Measurements from ENCODE around the gene CACNA2D2. TPM values are rescaled to one million over a fixed set of nuclear protein-coding genes. Genes with fewer than 3 reads are reported as not detected.

CACNA2D2 gene
- total RNA-seq, 1 donor from 2014 or later, result not detected

DNA sequence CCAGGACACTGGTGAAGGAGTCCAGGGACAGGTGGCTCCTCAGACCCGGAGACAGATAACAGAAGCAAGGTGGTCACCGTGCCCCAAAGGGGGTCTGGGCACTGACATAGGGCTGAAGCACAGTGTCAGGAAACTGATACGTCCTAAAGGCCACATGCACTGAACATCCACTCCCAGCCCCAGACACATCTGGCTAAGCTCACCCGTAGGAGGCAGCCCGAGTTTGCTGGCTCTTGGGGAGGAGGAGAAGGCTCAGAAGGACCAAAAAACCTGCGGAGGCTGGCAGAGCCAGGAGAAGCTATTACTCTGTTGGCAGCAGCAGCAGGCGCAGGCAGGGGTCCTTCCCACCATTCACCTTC, 1.2 kb downstream of the CACNA2D2 start:
- no peak for DNase-seq (ENCODE audit: low read depth, low spot score)

DNA sequence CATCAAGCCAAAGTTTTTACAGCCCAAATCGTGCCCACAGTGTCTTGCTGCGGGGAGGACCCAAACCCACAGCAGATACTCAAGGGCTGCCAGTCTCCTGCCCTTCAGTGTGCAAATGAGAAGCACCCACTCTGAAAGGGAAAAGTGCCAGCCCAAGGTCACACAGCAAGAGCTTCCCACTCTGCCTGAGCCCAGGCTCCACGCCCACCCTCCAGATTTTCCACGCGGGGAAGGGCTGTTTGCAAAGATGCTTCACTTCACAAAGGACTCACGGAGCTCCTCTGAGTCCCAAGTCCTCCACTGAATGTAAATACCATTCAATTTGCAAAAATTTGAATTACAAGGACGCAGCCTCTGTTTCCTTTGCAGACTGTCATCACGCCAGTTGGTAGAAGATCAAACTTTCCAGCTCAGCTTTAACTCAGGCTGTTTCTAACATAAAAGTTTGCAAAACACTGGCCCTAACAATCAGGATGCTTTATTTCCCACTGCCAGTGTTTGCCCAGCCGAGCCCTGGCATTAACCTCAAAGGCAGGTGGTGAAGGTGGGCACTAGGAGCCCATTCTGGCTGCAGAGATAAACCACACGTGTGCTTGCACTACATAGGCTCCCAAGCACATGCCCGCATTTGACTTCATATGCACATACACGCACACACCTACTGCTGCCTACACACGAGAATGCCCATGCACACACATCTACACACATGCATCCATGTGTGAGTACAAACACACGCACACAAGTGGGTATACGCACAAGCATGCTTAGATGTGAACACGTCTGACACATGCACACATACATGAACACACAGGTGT, 7.6 kb downstream of the CACNA2D2 start:
- DNase-seq (ENCODE audit: low read depth, low spot score), result no peak

DNA sequence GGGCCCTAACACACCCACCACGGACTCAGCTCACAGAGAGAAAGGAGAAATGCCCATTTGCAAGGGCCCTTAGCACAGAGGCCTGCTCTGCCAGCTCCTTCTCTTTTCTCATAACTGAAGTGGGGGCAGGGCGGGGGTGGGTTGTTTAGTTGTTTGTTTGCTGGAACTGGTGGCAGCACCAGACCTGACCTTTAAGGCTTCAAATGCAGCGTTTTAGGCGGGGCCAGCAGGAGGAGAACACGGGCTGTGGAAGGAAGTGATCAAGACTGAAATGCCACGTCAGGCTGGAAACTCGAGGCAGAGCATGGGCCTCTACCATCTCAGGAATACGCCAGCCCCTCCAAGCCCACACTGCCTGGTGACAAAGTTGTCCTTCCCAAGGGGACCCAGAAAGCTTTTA, 9.3 kb downstream of the CACNA2D2 start:
- DNase-seq (ENCODE audit: low read depth, low spot score), result no peak

DNA sequence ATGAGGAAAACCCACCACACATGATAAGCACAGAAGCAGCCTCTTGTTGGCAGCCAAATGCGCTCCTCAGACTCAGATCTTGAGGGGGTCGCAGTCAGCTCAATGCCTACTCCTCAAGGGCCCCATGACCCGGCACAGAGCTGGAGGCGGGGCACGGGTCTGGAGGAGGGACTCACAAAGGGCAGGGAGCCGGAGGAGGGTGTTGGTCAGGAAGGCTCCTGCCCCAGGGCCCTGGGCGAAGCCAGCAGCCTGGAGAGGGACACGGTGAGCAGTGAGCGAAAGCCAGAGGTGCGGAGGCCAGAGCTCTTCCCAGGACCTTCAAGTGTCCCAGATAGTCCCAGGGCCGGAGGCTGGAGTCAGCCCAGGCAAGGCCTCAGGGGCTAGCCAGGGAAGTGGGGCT, 9.8 kb downstream of the CACNA2D2 start:
- no peak for DNase-seq (ENCODE audit: low read depth, low spot score)

DNA sequence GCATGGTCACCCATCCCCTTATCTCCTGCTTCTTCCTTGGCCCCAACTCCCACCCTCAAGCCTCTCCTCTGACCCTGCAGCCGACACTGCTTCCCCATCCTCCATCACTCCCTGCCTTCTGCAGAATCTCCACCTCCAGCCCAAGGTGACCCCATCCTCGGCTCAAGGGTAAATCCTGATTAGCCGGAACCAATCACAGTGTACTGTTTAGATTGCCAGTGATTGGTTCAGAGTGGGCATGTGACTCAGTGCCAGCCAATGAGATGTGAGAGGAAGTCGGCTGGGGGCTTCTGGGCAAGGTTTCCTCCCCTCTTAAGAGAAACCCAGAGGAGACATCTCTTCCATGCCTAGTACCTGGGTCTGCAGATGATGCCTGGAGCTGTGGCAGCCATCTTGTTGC, 10.3 kb downstream of the CACNA2D2 start:
- DNase-seq (ENCODE audit: low read depth, low spot score), result no peak

DNA sequence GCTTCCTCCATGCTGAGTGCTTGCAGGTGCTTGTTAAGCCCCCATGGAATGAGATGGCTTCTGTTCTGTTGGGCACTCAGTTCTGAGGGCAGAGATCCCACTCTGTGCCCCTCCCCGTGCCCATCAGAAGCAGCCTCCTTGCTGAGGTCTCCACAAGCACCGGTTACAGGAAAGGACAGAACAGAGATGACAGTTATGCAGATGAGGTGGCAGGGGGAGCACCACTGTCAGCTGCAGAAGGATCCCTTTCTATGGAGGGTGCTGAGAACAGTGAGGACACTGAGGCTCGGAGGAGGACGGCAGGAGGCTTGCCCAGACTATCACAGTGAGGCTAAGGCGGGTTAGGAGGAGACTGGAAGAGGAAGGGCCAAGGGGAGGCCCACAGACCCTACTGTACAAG, 12.4 kb downstream of the CACNA2D2 start:
- no peak for DNase-seq (ENCODE audit: low read depth, low spot score)

DNA sequence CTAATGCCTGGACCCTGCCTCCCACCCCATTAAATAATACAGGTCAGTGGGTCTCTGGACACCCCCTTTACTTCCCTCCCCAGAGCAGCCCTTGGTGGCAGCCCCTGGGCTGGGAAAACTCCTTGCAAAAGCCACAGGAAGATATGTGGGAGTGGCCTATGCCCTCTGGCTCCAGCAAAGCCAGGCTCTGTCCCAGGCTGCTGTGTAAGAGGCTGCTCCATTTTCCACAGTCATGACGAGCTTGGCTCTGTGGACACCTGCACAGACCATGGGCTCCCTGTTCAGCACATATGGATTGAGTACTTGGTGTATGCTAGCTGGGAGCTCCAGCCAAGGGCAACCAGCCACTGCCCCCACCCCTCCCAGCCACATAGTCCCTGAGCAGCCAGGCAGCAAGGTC, 13.0 kb downstream of the CACNA2D2 start:
- DNase-seq (ENCODE audit: low read depth, low spot score), result no peak

DNA sequence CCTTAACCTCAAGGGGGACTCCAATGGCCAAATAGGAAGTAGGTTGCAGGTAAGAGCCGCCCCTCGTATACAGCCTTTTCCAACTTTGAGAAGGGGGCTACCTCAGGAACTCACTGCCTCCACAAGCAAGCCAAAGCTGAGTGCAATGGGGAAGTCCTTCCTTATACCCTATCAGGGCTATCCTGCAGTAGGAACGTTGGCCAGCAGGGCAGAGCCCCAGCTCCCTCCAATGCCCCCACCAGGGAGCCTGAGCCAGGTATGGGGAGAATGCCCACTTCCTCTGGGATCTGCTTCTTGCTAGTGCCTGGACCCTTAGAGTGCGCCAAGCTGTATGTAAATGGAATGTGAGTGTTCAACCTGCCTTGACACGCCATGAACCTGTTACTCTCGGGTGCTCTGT, 16.3 kb downstream of the CACNA2D2 start:
- no peak for DNase-seq (ENCODE audit: low read depth, low spot score)

DNA sequence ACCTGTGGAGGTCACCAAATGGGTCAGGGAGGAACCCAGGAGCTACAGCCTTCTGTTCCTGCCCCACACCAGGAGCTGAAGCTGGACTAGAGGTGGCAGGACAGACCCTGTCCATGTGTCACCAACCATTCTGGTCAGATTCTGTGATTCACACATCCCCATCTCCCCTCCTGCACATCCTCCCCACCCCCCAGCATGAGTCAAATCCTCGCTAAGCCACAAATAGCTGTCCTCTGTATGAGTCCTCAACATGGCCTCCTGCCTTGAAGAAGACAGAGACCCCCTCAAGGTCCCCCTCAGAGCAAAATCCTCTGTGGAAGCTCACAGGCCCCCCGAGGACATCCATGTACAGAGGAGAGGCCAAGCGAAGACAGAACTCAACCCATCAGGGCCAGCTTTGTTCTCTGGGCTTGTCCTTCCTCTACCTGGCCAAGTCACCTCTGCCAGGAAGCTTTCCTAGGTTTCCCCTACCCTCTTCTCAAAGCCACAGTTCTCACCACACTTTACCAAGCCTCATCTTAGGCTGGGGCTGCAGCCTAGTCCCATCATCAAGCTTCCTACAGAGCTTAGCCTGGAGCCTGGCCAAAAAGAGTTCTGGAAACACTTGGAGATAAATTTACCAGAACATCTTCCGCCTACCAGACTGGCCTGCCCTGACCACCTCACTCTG, 17.1 kb downstream of the CACNA2D2 start:
- no peak for DNase-seq (ENCODE audit: low read depth, low spot score)

DNA sequence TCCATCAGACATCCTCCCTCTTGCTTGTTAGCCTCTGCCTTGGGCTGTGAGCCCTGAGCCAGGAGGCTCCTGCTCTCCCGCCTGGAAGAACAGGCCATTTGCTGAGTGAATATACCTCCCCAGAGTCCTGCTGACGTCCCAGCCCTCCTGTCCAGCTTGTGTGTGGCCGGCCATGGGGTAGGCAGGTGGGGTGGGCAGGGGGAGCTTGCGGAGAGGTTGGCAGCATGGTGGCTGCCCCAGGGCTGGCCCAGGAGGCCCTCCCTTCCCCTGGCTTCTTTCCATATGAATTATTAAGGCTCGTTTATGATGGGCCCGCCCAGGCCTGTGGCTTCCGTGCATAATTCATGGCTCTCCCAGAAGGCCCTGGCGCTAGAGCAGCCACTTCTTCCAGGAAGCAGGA, 18.7 kb downstream of the CACNA2D2 start:
- DNase-seq (ENCODE audit: low read depth, low spot score), result no peak

DNA sequence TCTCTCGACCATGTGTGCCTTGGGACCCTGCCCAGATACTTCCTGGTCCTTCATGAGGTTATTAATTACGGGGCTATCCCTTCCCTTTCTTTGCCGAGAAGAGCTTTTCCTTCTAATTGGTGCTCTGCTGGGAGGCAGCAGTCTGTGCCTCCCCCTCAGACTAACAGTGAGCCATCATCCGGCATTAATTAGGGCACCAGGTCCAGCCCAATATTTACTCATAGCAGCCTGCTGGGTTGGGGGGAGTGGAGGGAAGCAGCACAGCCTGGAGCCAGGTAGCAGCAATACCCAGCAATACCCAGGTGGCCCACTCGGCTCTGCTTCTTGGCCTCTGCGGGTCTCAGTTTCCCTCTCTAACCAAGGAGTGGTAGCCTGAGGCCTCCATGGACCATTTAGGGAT, 20.1 kb downstream of the CACNA2D2 start:
- DNase-seq (ENCODE audit: low read depth, low spot score), result no peak

DNA sequence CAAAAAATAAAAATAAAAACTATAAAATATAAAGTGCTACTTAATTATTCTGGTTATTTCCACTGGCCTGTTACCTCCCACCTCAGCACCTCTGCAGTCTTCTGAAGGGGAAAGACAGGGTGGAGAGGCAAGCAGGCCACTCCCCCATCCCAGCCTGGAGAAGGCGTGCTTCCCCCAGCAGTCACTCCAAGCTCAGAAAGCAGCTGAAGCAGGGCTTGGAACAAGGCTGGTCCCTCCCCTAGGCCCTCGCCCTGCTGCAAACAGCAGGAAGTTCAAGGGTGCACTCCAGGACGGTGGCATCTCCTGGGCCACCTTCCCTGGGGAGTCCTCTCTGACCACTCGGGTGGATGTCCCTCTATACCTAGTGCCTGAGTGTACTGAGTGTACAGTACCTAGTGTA, 21.4 kb downstream of the CACNA2D2 start:
- no peak for DNase-seq (ENCODE audit: low read depth, low spot score)

DNA sequence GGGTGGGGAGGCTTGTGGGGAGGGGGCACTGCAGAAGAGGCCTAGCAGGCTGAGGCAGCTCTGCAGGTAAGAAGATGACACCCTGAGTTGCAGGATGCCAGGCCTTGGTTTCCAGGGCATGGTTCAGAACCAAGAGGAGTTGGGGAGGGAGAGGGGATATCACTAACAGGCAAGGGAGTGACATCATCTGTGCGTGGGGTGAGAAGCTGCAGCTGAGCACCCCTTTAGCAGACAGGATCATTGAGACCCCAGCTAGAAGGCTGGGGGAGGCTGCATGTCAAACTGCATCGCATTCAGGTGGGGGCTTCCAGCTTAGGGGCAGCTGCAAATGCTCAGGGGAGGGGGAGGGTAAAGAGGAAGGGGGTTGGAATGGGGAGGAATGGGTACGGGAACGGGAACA, 23.0 kb downstream of the CACNA2D2 start:
- DNase-seq (ENCODE audit: low read depth, low spot score), result no peak

DNA sequence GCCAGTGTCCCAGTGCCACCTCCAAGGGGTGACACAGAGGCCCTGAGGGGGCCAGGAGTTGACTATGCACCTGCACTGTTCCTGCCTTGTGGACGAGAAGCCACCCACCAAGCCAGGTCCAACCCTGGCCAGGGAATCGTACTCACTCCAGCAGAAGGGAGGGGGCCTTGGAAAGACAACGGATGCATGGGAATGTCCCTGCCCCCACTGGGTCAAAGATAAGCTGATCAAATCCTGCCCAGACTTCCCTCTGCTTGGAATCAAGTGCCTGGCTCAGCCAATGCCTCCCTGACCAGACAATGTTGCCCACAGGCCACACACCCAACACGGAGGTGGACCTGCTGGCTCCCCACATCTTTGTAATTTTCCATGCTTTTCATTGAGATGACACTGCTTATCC, 23.9 kb downstream of the CACNA2D2 start:
- DNase-seq (ENCODE audit: low read depth, low spot score), result no peak

DNA sequence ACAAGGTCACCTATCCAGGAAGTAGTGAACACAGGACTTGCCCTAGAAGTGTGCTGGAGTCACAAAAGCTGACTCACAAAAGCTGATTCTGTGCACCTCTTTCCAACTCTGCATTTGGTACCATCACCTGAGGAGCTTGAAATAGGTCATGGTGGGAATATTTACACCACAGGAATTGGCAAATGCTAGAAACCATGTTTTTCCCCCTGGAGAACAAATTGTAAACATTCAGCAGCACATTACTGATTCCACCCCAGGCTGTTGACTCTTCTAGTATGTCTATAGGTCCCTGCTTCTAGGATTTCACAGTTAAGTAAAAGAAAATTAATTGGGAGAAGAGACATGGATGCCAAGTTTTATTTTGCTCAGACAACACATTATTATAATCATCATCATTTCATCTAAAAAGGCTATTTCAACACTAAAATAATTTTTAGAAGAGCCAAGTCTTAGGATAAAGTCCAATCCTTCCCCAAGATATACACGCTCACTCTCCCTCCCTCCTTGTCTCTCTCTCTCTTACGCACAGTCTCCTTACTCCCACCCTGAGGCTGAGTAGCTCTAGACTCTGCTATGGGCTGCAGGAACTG, 24.7 kb downstream of the CACNA2D2 start:
- no peak for DNase-seq (ENCODE audit: low read depth, low spot score)

DNA sequence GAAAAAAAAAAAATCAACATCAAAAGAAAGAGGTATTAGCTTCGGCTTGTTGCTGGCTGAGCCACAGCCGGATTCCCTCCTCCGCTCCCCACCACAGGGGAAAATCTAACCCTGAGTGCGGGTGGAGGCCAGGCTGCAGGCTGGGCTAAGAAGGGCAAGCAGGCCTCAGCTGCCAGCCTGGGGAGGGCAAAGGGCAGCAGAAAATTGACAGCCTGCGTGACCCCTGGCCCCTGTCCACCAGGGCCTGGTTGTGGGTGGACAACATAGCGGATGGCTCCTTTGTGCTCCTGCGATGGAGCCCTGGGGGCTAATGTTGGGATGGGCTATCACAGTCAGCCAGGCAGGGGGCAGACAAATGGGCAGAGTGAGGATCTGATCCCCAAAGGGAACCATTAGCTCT, 25.4 kb downstream of the CACNA2D2 start:
- DNase-seq (ENCODE audit: low read depth, low spot score), result no peak

DNA sequence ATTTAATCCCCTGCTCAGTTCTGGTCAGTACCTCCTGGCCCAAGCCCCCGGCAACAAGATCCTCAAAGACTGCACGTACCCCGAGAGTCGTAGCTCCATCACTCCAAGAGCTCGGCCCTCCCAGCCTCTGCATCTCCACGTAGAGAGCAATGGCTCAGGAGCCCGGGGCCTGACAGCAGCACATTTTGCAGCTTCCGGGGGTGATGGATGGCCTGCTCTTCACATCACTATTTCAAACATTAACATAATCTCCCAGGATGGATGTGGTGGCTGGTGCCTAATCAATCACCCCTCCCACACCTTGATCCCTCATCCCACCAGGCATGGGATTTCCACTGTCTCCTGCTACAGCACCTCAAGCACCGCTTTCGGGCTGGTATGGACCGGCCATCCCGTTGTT, 28.1 kb downstream of the CACNA2D2 start:
- no peak for DNase-seq (ENCODE audit: low read depth, low spot score)

DNA sequence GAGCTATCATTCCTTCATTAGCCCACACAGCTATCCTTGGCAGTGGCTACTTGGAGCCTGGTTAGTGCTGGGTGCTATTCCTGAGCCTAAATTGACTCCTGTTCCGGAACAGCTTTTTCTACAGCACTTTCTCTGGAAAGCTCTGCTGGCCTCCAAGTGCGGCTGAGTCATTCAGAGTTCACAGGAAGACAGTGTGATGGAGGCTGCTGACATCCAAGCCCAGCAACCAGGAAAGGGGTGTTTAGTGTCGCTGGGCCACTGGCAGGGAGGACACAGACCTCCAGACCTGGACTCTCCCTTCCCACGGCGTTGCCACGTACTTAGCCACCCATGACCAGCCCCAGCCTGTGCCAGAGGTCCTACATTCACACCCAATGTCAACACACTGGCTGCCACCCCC, 28.7 kb downstream of the CACNA2D2 start:
- DNase-seq (ENCODE audit: low read depth, low spot score), result no peak

DNA sequence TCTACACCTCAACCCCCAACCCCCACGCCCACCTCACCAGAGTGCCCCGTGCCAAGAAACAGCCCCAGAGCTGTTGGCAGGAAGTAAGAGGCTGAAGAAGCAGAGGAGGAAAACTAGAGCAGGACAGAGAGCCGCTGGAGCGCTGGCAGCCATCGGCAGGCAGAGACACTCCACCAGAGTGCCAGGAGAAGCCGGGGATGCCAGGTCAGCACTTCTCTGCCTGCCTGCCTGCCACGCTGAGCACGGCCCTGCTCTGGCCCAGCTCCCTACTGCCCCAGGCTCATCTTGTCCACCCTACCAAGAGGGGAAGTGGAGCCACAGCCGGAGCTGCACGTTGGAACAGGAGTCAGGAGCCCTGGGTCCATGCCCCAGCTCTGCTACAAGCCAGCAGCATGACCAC, 29.7 kb downstream of the CACNA2D2 start:
- no peak for DNase-seq (ENCODE audit: low read depth, low spot score)

DNA sequence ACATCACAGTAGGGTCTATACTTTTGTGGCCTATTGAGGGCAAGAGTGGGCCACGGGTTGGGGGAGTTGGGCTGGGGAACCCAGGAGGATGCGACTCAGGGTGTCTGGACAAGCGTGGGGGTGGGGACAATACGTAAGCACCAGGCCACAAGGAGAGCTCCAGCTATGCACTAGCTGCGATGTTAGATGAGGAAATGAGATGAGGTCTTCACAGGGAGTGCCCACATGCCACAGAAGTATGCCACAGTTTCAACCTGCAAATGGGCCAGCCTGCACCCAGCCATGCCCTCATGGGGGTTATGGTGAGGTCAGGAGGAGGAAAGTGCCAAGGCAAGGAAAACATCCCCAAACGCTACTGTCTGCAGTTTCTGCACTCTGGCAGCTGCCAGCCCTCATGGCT, 30.5 kb downstream of the CACNA2D2 start:
- DNase-seq (ENCODE audit: low read depth, low spot score), result no peak

DNA sequence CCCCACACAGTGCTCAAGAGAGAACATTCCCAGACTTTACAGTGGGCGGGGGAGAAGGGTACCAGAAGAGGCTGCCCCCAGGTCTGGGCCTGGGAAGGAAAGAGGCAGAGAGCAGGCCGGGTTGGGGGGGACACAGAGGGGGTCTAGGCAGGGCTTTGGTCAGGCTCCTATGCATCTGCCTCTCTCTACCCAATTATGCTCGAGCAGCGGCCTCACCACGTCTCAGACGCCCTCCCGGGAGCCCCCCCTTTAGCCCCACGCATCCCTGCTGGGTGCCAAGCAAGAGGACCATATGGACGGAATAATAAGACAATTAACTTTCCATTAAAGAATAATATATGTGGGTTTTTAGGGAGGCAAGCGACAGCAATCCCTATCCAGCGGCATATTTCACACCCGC, 32.8 kb downstream of the CACNA2D2 start:
- no peak for DNase-seq (ENCODE audit: low read depth, low spot score)

DNA sequence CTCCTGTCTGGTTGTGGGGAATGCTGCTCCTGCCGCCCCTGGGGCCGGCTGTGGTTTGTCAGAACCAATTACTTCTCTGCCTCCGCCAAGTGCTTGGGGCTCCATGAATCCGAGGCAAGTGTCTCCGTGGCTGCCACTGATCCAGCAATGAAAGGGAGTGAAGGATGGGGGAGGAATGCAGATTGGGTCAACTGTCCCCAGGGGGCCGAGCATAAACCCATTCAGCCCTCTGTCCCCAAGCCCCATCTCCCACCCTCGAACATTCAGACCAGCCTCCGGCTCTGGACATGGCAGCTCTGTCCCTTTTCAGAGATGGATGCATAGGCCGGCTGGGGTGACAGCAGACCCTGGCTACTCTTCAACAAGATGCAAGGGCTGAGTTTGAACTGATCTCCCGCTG, 35.5 kb downstream of the CACNA2D2 start:
- DNase-seq (ENCODE audit: low read depth, low spot score), result no peak

DNA sequence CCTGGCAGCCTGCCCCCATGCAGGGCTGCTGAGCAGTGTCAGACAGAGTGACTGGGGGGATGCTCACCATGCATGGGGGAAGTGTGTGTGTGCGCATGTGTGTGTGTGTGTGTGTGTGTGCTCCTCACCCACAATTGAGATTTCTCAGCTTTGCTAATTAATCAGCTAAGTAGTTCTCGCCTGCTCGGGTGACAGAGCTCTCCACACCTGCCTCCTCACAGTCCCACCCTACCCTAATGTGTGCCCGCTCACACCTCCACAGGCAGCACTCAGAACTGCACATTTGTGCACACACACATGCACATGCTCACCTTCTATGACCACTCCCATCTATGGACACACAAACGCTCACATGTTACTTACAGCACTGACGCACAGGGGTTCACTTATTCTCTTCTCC, 37.3 kb downstream of the CACNA2D2 start:
- DNase-seq (ENCODE audit: low read depth, low spot score), result no peak

Measured in pulmonary artery endothelial cell (primary cell).